Astrocyte (in vitro differentiated cells and primary cell): ENCODE measurements around the gene ZNF648. TPM values are rescaled to one million over a fixed set of nuclear protein-coding genes. Genes with fewer than 3 reads are reported as not detected.

ENCODE experiments used
- DNase-seq: peaks from one replicate; pipeline ENCODE4 v3.0.0-alpha.2; 2010; ENCODE audit warnings: low read depth
- FAIRE-seq: peaks from 2 replicates; lab custom pipeline; 2011; peaks lifted over from hg19 to GRCh38; lab: Jason Lieb, UNC
- H2AFZ ChIP-seq: 2 replicates; pipeline ENCODE4 v1.6.0; 2012; ENCODE audit warnings: low read depth, low read length, inconsistent platforms
- H3K27ac ChIP-seq: 2 replicates; pipeline ENCODE4 v1.5.1; 2011; ENCODE audit warnings: low read depth, low read length, inconsistent platforms
- H3K27me3 ChIP-seq: 2 replicates; pipeline ENCODE4 v1.6.0; 2011; ENCODE audit warnings: low read length, inconsistent platforms; ENCODE audit not compliant: insufficient read depth
- H3K36me3 ChIP-seq: 2 replicates; pipeline ENCODE4 v1.5.1; 2011; ENCODE audit warnings: low read length, inconsistent platforms; ENCODE audit not compliant: insufficient read depth
- H3K4me1 ChIP-seq: 2 replicates; pipeline ENCODE4 v1.5.1; 2011; ENCODE audit warnings: low read length, inconsistent platforms; ENCODE audit not compliant: insufficient read depth
- H3K4me2 ChIP-seq: 2 replicates; pipeline ENCODE4 v1.6.0; 2012; ENCODE audit warnings: low read length, inconsistent platforms
- H3K4me3 ChIP-seq: 2 replicates; pipeline ENCODE4 v1.5.1; 2011; ENCODE audit warnings: low read depth, mild to moderate bottlenecking, low read length, inconsistent platforms; ENCODE audit not compliant: insufficient read depth
- H3K79me2 ChIP-seq: 2 replicates; pipeline ENCODE4 v1.6.0; 2012; ENCODE audit warnings: mild to moderate bottlenecking, low read length, inconsistent platforms; ENCODE audit not compliant: insufficient read depth
- H3K9ac ChIP-seq: 2 replicates; pipeline ENCODE4 v1.6.0; 2012; ENCODE audit warnings: mild to moderate bottlenecking, low read length, inconsistent platforms
- H3K9me3 ChIP-seq: 2 replicates; pipeline ENCODE4 v1.5.1; 2012; ENCODE audit warnings: low read depth, mild to moderate bottlenecking, low read length, inconsistent platforms; ENCODE audit not compliant: insufficient read depth
- H4K20me1 ChIP-seq: 2 replicates; pipeline ENCODE4 v1.6.0; 2012; ENCODE audit warnings: low read length, inconsistent platforms; ENCODE audit not compliant: insufficient read depth
- H3K27ac Mint-ChIP-seq: one replicate; pipeline ENCODE4 v1.8.0; 2021; ENCODE audit warnings: mild to moderate bottlenecking, mixed read lengths; ENCODE audit not compliant: unreplicated experiment
- H3K27me3 Mint-ChIP-seq: one replicate; pipeline ENCODE4 v1.8.0; 2021; ENCODE audit warnings: low read depth, mixed read lengths; ENCODE audit not compliant: unreplicated experiment
- H3K36me3 Mint-ChIP-seq: one replicate; pipeline ENCODE4 v1.8.0; 2021; ENCODE audit warnings: low read depth, mixed read lengths; ENCODE audit not compliant: unreplicated experiment
- H3K4me1 Mint-ChIP-seq: one replicate; pipeline ENCODE4 v1.8.0; 2021; ENCODE audit warnings: low read depth, mixed read lengths; ENCODE audit not compliant: unreplicated experiment
- H3K4me3 Mint-ChIP-seq: one replicate; pipeline ENCODE4 v1.8.0; 2021; ENCODE audit warnings: mild to moderate bottlenecking, moderate library complexity, mixed read lengths; ENCODE audit not compliant: unreplicated experiment
- H3K9me3 Mint-ChIP-seq: one replicate; pipeline ENCODE4 v1.8.0; 2021; ENCODE audit warnings: mild to moderate bottlenecking, mixed read lengths; ENCODE audit not compliant: unreplicated experiment
- CTCF ChIP-seq: IDR thresholded peaks from 2 replicates; pipeline ENCODE4 v1.5.1; 2011; ENCODE audit warnings: low read depth, mild to moderate bottlenecking, inconsistent platforms, low read length, moderate library complexity; ENCODE audit not compliant: insufficient read depth
- EZH2 ChIP-seq: IDR thresholded peaks from 2 replicates; pipeline ENCODE4 v1.6.1; 2012; ENCODE audit warnings: mild to moderate bottlenecking, low read length, inconsistent platforms; ENCODE audit not compliant: insufficient read depth
- total RNA-seq: library from RNA; stranded (reverse); gene quantifications from 2 replicates; pipeline ENCODE4 v1.2.1, GENCODE V29; 2021

Gene ZNF648
- total RNA-seq, 1 donor from 2014 or later, result not detected

- H3K27ac Mint-ChIP-seq, result peak overlapping the region; percentile 53
- Histone ChIP-seq H3K9me3 (no peaks in the 10 kb centered on the region), H3K9ac (no peak overlapping the region), H3K4me1 (peaks cover 10% of the 10 kb centered on the region), H4K20me1 (no peaks in the 10 kb centered on the region), H3K4me2 (no peak overlapping the region), H3K36me3 (no peaks in the 10 kb centered on the region), H3K27me3 (peaks cover 13% of the 10 kb centered on the region), H3K4me3 (no peak overlapping the region), H3K27ac (no peak overlapping the region), H3K79me2 (no peaks in the 10 kb centered on the region), H2AFZ (no peak overlapping the region)
- no peaks in the 10 kb centered on the region for H3K9me3 Mint-ChIP-seq
- TF ChIP-seq CTCF, result no peak
- no peak for TF ChIP-seq EZH2
- H3K4me1 Mint-ChIP-seq, result peaks cover 8% of the 10 kb centered on the region
- FAIRE-seq, result no peak
- DNase-seq, result no peak
- H3K4me3 Mint-ChIP-seq, result no peak overlapping the region
- no peaks in the 10 kb centered on the region for H3K36me3 Mint-ChIP-seq
- peaks cover 18% of the 10 kb centered on the region for H3K27me3 Mint-ChIP-seq
Observed at GRCh38 chr1:182087719-182088350, 26.3 kb upstream of the ZNF648 start.

- Histone ChIP-seq H3K36me3 (no peaks in the 10 kb centered on the region), H3K4me2 (no peak overlapping the region), H3K9me3 (no peaks in the 10 kb centered on the region), H4K20me1 (no peaks in the 10 kb centered on the region), H3K4me1 (peaks cover 6% of the 10 kb centered on the region), H3K9ac (no peak overlapping the region), H3K4me3 (no peak overlapping the region), H3K27me3 (peaks cover 13% of the 10 kb centered on the region), H3K79me2 (no peaks in the 10 kb centered on the region), H3K27ac (no peak overlapping the region), H2AFZ (no peak overlapping the region)
- peaks cover 6% of the 10 kb centered on the region for H3K4me1 Mint-ChIP-seq
- peaks cover 18% of the 10 kb centered on the region for H3K27me3 Mint-ChIP-seq
- TF ChIP-seq EZH2 (no peak), CTCF (no peak)
- H3K27ac Mint-ChIP-seq, result no peak overlapping the region
- no peak for FAIRE-seq
- no peaks in the 10 kb centered on the region for H3K9me3 Mint-ChIP-seq
- no peaks in the 10 kb centered on the region for H3K36me3 Mint-ChIP-seq
- DNase-seq, result no peak
- no peak overlapping the region for H3K4me3 Mint-ChIP-seq
Observed at GRCh38 chr1:182087304-182087703, 25.8 kb upstream of the ZNF648 start.

- H3K4me2 ChIP-seq, result no peak overlapping the region
- no peak for DNase-seq
- FAIRE-seq, result no peak
- H3K4me3 Mint-ChIP-seq, result no peak overlapping the region
- H3K36me3 ChIP-seq, result no peaks in the 10 kb centered on the region
- H2AFZ ChIP-seq, result no peak overlapping the region
- H3K27me3 Mint-ChIP-seq, result peaks cover 18% of the 10 kb centered on the region
- H3K4me1 Mint-ChIP-seq, result peaks cover 6% of the 10 kb centered on the region
- no peaks in the 10 kb centered on the region for H3K9me3 Mint-ChIP-seq
- H3K9ac ChIP-seq, result no peak overlapping the region
- no peaks in the 10 kb centered on the region for H3K4me1 ChIP-seq
- H4K20me1 ChIP-seq, result no peaks in the 10 kb centered on the region
- H3K9me3 ChIP-seq, result no peaks in the 10 kb centered on the region
- peaks cover 13% of the 10 kb centered on the region for H3K27me3 ChIP-seq
- H3K27ac ChIP-seq, result no peak overlapping the region
- H3K36me3 Mint-ChIP-seq, result no peaks in the 10 kb centered on the region
- no peak overlapping the region for H3K27ac Mint-ChIP-seq
- H3K4me3 ChIP-seq, result no peak overlapping the region
- TF ChIP-seq CTCF (no peak), EZH2 (no peak)
- no peaks in the 10 kb centered on the region for H3K79me2 ChIP-seq
Observed at GRCh38 chr1:182086620-182087019, 25.1 kb upstream of the ZNF648 start.
